ENCODE results near the gene ZNRF1.

DNA sequence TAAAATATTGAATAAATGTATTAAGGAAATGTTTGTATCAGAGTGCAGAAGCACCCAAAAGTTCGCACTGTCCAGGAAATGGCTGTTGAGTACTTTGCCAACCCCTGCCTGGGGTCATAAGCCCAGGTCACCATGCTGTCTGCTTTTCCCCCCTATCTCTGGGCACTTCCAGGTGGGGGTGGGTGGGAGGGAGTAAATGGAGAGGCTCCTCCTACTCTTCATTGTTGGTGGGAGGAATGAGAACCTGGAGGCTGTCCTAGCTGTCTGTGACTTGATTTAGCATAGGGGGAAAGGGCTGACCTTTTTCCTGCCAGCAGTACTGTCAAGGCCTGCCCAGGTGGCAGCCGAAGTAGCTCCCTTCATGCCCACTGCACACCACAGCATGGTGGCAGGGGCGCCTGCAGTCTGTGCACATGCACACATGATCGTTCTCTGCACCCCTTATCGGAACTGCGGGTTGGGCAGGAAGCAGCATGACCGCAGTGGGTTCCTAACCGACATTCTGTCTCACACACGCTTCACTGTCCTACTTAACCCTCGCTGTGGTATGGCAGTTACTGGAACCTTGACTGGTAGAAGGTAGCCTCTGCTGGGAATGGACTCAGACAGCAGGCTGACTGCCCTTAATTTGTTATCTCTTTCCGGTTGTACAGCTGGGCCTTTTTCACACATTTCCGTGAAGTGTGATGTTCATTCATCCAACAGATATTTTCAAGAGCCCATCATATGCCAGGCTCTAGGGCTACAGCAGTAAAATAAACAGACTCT lies 76.3 kb downstream of the ZNRF1 start:
- TF ChIP-seq ZNF8 (CRISPR knock-in tag; IDR thresholded peaks at IDR 0.05) (no peak), BACH2 (CRISPR knock-in tag; IDR thresholded peaks at IDR 0.05; ENCODE audit: borderline replicate concordance) (no peak), TOX (CRISPR knock-in tag; IDR thresholded peaks at IDR 0.05; ENCODE audit: borderline replicate concordance) (no peak), TCF4 (CRISPR knock-in tag; IDR thresholded peaks at IDR 0.05; ENCODE audit: borderline replicate concordance) (no peak), CSDC2 (CRISPR knock-in tag; IDR thresholded peaks at IDR 0.05) (no peak), RARB (CRISPR knock-in tag; IDR thresholded peaks at IDR 0.05) (no peak), PPARA (CRISPR knock-in tag; IDR thresholded peaks at IDR 0.05; ENCODE audit: borderline replicate concordance) (no peak)
- TF ChIP-seq, protein P1, sequence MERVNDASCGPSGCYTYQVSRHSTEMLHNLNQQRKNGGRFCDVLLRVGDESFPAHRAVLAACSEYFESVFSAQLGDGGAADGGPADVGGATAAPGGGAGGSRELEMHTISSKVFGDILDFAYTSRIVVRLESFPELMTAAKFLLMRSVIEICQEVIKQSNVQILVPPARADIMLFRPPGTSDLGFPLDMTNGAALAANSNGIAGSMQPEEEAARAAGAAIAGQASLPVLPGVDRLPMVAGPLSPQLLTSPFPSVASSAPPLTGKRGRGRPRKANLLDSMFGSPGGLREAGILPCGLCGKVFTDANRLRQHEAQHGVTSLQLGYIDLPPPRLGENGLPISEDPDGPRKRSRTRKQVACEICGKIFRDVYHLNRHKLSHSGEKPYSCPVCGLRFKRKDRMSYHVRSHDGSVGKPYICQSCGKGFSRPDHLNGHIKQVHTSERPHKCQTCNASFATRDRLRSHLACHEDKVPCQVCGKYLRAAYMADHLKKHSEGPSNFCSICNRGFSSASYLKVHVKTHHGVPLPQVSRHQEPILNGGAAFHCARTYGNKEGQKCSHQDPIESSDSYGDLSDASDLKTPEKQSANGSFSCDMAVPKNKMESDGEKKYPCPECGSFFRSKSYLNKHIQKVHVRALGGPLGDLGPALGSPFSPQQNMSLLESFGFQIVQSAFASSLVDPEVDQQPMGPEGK (CRISPR knock-in tag; IDR thresholded peaks at IDR 0.05; ENCODE audit: borderline replicate concordance): no peak
- TF ChIP-seq, protein P2, sequence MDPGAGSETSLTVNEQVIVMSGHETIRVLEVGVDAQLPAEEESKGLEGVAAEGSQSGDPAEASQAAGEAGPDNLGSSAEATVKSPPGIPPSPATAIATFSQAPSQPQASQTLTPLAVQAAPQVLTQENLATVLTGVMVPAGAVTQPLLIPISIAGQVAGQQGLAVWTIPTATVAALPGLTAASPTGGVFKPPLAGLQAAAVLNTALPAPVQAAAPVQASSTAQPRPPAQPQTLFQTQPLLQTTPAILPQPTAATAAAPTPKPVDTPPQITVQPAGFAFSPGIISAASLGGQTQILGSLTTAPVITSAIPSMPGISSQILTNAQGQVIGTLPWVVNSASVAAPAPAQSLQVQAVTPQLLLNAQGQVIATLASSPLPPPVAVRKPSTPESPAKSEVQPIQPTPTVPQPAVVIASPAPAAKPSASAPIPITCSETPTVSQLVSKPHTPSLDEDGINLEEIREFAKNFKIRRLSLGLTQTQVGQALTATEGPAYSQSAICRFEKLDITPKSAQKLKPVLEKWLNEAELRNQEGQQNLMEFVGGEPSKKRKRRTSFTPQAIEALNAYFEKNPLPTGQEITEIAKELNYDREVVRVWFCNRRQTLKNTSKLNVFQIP (CRISPR knock-in tag; IDR thresholded peaks at IDR 0.05; ENCODE audit: borderline replicate concordance, low read depth): no peak

Data from SK-N-SH treated with all-trans-retinoic acid at 6 μM for 48 hours (cell line).